ENCODE measurements around the gene GUSB.
"Not testable (repeated sequence)": the region's sequence is repeated elsewhere in the genome, so short reads cannot be mapped to it uniquely, and the experiment has no call there.

GUSB gene

DNA sequence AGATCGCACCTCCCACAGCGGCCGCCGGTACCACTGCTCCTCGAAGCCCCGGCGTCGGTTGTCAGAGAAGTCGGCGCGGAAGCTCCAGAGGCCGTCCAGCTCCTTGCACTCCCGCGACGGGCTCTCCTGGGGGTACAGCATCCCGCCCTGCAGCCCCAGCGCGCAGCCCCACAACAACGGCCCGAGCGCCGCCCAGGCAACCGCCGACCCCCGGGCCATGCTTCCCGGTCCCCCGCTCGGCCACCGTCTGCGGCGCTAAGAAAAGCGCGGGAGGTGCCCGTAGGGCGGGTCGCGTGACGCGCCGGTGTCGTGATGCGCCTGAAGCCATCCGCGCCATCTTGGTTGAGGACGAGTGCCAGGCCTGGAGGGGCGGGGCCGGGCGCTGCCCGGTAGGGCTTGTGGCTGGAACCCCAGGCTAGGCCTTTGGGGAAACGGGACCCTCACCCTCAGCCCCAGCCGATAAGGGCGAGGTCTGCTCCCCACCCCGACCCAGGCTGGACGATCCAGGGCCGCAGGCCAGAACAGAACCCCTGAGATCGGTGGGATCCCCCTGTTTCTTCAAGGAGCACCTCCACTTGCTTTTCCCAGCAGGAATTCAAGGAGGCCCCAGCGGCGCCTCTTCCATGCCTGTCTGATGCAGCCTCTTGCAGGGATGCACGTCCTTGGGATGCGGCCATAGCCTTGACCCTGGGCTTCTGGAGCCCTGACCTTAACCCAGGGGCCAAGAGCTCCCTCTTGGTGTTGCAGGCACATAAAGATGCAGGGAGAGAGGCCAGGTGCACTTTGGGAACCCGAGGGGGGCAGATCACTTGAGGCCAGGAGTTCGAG, at the start of gene GUSB:
TSS of gene GUSB (minus strand) at position 249 of the 828 bp plus-strand sequence. CDS start at position 219, 30 bp downstream.
- DNase-seq (ENCODE audit: low spot score), result peak; percentile 95

DNA sequence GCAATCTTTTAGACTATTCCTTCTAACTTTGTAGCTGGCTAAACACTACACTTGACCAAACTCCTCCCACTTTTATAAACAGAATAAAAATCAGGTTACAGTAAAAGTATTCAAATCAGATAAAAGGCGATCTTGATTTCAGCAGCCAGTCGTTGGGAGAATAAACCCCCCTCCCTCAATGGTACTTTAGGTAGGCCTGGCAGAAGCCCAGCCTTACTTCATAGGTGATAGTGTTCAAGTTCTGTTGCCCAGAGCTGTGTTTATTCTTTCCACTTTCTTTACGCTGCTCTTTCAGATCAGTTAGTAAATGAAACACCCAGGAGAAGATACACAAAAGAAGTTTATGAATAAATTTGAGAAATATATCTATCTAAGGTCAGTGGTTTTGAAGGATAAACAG, 46.3 kb upstream of the GUSB start:
- DNase-seq (ENCODE audit: low spot score), result not testable (repeated sequence)

DNA sequence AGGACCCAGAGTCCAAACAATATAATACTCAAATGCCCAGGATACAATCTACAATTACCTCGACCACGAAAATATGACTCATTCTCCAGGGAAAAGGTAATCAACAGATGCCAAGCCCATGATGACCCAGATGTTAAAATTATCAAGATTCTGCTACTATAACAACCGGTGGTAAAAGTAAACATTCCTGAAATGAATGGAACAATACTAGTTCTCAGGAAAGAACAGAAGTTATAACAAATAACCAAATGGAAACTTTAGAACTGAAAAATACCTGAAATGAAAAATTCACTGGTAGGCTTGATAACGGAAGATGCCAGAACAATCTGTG, 34.1 kb upstream of the GUSB start:
- peak; percentile 23 for DNase-seq (ENCODE audit: low spot score)

DNA sequence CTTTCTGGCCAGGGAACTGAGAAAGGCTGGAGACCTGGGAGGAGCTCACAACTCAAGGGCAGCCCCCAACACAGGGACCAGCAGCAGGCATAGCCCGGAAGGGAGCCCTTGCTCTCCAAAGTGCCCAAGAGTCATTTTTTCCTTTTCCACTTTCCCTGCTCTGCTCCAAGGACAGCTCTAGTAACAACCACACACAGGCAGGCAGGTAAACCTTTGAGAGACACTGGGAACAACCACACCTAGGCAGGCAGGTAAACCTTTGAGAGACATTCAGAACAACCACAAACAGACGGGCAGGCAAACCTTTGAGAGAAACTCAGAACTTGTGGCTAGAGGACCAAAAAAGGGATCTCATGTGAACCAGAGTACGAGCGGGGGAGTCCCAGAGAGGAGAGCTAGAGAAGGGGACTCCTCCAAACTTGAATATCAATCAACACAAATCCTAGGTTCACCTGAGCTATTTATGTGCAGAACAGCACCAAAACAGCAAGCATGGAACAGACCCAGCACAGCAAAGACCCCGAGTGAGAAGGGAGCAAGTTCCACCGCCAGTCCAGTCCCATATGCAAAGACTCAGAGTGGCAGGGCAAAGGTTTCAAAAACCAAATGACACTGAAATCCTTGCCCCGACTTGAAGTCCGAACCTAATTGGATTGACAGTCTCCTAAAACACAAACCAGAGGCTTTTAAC, 33.6 kb upstream of the GUSB start:
- no peak for DNase-seq (ENCODE audit: low spot score)

DNA sequence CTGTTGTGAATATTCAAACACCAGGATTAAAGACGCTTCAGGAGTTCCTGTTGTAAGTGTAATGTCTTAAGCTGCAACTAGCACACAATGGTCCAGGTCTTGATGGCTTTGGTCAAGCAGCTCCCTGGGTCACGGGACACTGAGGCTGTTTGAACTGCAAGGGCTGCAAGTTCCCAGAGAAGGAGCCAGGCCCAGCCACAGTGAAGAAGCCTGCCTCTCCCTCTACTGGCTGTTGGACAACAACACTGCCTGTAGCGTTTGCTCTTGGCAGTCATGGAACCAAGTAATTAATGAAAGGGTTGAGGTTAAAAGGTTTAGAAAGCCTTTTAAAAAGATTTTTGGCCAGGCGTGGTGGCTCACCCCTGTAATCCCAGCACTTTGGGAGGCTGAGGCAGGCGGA, 31.9 kb upstream of the GUSB start:
- peak; percentile 29 for DNase-seq (ENCODE audit: low spot score)

DNA sequence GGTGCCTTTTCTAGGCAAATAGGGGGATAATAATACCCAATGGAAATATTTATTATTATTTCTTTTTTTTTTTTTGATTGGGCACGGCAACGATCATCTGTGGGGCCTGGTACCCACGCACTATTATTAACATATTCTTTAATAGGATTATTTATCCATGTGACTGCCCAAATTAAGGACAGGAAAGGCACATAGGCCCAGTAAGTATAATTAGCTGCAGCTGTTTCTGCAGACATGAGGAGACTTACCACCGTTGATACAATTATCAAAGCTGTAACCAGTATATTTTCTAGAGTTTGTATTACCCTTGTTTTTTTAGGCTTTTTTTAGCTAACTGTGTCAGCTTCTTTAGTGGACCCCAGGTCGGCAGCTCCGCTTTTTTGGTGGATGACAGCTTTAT, 25.2 kb upstream of the GUSB start:
- DNase-seq (ENCODE audit: low spot score), result no peak

DNA sequence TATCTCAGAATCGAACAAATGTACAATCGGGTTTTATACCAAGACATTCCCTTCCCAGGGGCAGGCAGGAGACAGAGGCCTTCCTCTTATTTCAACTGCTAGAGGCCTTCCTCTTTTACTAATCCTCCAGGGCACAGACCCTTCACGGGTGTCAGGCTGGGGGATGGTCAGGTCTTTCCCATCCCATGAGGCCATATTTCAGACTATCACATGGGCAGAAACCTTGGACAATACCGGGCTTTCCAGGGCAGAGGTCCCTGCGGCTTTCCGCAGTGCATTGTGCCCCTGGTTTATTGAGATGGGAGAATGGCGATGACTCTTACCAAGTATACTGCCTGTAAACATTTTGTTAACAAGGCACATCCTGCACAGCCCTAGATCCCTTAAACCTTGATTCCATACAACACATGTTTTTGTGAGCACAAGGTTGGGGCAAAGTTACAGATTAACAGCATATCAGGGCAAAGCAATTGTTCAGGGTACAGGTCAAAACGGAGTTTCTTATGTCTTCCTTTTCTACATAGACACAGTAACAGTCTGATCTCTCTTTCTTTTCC, 23.2 kb upstream of the GUSB start:
- DNase-seq (ENCODE audit: low spot score), result not testable (repeated sequence)

DNA sequence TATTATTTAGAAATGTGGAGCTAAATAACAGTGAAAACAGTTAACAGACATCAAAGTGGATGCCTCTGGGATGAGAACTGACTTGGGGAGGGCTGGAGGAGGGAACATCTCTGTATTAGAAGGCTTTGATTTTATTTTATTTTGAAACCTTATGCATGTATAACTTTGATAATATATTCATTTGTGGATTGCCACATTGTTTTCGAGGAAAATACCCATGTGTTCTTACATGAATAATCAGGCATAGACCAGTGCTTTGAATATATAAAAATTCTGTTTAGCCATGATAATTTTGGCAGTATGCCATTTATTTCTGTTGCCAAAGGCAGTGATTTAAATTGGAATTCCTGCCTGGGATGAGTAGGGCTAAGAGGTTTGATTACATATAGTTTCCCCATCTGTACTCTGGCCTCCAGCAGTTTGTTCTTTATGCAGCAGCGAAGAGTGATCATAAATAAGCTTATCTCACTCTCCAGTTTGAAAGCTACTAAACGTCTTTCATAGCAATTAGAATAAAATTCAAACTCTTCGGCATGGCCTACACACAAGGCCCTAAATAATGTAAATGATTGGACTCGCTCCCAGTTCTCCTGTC, 18.9 kb upstream of the GUSB start:
- DNase-seq (ENCODE audit: low spot score), result not testable (repeated sequence)

DNA sequence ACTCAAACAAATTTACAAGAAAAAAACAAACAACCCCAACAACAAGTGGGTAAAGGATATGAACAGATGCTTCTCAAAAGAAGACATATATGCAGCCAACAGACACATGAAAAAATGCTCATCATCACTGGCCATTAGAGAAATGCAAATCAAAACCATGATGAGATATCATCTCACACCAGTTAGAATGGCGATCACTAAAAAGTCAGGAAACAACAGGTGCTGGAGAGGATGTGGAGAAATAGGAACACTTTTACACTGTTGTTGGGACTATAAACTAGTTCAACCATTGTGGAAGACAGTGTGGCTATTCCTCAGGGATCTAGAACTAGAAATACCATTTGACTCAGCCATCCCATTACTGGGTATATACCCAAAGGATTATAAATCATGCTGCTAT, 13.0 kb upstream of the GUSB start:
- DNase-seq (ENCODE audit: low spot score), result not testable (repeated sequence)

DNA sequence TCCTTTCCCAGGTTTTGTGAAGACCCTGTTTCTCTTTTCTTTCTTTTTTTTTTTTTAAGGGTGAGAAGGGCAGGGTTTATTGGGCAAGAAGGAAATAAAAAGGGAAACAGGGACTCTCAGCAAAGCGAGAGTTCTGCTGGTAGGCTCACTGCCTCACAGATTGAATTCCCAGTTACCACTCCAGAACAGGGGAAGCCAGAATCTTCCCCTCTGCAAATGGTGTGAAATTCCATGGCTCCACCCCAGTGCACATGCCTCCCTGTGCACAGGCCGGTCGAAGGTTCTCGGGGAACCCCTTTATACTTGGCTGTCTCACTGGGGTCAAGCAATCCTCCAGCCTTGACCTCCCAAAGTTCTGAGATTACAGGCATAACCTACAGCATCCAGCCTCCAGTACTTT, 10.5 kb upstream of the GUSB start:
- no peak for DNase-seq (ENCODE audit: low spot score)

DNA sequence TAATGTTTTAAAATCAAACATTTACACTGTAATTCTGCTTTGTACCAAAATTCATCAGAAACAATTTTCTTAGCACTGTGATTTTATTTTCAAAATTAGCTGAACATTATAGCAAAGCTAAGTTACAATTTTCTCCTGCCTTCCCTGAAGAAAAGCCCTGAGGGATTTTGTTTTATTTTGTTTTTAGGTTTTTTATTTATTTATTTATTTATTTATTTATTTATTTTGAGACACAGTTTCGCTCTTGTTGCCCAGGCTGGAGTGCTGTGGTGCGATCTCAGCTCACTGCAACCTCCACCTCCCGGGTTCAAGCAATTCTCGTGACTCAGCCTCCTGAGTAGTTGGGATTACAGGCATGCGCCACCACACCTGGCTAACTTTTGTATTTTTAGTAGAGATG, 9.8 kb upstream of the GUSB start:
- not testable (repeated sequence) for DNase-seq (ENCODE audit: low spot score)

DNA sequence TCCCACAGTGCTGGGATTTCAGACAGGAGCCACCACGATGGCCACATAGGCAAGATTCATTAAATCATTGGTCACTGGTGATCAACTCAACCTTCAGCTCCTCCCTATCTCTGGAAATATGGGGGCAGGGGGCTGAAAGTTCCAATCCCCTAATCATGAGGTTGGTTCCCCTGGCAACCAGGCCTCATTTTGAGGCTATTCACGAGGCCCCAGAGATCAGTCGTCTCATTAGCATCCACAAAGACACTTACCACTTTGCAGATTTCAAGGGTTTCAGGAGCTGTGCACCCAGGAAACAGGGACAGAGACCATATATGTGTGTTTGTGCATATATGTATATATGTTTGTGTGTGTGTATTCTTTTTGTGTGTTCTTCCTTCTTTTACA, 7.7 kb upstream of the GUSB start:
- DNase-seq (ENCODE audit: low spot score), result no peak

DNA sequence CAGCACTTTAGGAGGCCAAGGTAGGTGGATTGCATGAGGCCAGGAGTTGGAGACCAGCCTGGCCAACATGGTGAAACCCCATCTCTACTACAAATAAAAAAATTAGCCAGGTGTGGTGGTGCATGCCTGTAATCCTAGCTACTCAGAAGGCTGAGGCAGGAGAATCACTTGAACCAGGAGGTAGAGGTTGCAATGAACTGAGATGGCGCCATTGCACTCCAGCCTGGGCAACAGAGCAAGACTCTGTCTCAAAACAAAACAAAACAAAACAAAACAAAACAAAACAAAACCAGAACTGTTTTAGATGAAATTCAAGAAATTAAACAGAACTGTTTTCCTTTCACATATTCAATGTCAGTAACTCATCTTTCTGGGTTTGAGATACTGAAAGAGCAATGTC, 6.5 kb upstream of the GUSB start:
- DNase-seq (ENCODE audit: low spot score), result not testable (repeated sequence)

DNA sequence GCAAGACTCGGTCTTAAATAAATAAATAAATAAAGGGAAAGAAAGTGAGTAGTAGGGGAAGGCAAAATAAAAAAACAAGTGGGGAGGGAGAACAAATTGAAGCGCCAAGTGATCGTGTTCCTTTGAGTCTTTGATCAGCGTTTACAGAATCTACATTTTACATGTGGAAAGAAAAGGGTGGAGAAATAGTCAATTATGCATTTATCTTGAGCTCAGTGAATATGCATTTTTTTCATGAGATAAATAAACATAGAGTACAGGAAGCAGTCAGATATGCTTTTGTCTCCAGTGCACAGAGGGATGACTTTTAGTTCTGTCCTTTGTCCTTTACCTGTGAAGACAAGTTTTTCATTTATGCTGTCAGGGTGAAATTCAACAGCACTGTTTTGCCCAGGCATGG, 6.1 kb upstream of the GUSB start:
- DNase-seq (ENCODE audit: low spot score), result no peak

DNA sequence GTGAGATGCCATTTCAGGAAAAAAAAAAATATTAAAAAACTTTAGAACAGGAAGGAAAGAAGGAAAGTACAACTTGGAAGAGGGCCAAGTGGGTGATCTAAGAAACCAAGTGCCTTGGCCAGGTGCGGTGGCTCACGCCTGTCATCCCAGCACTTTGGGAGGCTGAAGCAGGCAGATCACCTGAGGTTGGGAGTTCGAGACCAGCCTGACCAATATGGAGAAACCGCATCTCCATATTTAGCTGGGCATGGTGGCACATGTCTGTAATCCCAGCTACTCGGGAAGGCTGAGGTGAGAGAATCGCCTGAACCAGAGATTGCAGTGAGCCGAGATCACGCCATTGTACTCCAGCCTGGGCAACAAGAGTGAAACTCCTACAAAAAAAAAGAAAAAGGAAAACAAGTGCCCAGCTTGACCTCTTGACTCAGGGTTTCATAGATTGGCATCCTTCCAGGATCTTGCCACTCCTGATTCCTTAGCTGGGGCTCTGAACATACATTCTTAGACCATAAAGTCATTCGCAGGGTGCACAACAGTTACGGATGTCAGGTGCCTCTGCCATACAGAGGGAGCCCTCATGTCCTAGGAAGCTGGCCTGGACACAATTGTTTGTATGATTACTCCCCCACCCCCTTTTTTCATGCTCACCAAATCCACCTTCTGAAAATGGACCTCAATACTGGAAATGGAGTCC, 2.1 kb upstream of the GUSB start:
- DNase-seq (ENCODE audit: low spot score), result no peak

DNA sequence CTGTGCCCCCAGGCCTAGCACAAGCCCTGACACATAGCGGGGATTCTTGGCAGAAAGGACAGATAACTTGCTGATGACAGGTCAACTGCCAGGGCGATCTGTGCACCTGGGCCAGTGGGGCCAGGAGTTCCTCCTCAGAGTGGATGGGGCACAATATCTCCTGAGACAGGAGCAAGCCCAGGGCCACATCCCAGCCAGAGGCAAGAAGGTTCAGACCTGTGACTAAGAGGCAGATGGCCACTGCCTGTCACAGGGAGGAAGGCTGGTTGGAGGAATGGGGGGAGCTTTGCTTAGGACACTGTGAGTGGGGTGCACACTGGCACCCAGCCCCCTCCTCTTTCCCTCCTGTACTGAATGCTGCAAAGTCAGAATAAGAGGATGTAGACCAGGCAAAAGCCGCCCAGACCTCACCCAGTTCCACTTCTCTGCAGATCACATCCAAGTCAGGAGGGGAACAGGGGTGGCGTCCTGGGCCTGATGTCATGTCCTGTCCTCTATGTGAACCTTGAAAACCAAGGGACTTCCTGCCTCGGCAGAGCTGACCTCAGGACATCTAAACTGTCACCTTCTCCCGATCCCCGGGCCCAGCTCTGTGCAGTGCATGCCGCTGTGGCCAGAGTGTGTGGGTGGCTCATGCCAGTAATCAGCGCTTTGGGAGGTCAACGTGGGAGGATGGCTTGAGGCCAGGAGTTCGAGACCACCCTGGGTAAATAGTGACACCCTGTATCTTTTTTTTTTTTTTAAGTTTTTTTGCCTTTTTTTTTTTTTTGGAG, 1.3 kb downstream of the GUSB start:
- no peak for DNase-seq (ENCODE audit: low spot score)

DNA sequence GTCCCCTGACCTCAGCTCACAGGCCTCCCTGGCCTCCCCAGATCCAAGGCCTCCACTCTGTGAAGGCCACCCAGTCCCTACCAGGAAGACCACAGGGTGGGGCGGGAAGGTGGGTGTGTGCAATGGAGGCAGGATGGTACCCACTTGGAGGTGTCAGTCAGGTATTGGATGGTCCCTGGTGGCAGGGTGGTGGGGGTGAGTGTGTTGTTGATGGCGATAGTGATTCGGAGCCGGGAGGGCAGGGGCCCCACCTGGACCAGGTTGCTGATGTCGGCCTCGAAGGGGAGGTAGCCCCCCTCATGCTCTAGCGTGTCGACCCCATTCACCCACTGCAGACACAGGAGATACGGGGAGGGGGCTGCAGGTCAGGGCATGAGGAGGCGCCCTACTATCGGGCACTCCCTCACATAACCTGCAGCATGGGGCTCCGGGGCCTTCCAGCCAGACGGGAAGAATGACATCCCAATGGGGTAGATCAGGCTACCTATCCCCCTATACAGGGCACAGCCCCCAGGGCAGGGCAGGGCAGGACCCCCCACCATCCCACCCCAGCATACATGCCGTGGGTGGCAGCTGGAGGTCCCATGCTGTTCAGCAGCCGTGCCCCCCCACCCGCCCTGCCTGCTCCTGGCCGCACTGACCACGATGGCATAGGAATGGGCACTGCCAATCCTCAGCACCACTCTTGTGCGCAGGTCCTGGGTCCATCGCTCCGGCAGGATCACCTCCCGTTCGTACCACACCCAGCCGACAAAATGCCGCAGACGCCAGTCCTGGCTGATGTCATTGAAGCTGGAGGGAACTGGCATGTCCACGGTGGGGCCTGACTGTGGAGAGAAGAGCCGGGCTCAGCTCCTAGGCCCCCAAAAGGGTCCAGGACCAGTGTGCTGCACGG, 2.2 kb downstream of the GUSB start:
- DNase-seq (ENCODE audit: low spot score), result no peak

DNA sequence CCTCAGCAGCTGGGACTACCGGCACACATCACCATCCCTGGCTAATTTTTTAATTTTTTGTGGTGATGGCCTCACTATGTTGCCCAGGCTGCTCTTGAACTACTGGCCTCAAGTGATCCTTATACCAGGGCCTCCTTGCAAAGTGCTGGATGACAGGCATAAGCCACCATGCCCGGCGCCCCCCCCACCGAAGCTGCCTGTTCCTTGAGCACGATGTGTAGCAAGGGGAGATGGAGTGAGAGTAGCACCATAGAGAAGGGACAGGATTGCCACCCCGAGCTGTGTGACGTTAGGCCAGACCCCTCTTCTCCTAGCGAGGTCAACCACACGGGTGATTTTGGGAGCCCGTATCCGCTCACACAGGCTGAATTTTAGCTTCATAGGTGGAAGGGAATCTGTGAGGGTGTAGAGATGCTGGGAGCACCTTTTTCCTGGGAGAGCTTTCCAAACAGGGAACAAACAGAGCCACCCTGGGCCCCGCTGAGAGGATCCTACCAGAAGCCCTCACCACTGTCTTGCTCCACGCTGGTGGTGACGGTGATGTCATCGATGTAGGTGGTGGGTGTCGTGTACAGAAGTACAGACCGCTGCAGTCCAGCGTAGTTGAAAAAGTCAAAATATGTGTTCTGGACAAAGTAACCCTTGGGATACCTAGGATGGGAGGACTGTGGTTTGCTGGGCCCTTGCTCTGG, 3.0 kb downstream of the GUSB start:
- DNase-seq (ENCODE audit: low spot score), result no peak

DNA sequence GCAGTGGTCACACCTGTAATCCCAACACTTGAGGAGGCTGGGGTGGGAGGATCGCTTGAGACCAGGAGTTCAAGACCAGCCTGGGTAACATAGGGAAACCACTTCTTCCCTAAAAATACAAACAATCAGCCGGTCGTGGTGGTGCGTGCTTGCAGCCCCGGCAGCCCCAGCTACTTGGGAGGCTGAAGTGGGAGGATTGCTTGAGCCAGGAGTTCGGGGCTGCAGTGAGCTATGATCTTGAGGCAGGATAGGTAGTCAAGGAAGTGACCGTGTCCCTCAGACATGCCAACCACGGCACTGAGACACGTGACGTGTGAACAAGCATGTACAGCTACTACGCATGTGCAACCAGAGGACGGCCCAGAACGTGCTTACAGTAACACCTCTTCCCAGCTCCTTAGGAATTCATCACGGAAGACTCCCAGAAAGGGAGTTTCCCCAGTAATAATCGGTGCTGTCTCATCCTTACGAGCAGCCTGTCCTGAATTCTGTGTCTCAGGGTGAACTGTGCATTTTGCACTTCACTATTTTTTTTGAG, 5.3 kb downstream of the GUSB start:
- DNase-seq (ENCODE audit: low spot score), result no peak

Measured in AG08395 (cell line).